ENCODE measurements around the gene DPEP2.

DPEP2 gene

GRCh38 chr16:67964477-67965131 is 34.7 kb downstream of the DPEP2 start:
- Histone ChIP-seq H3K27ac (ENCODE audit: low read depth, low read length, severe bottlenecking) (no peak overlapping the region), H3K9me3 (ENCODE audit: control insufficient read depth, low read length) (no peaks in the 10 kb centered on the region), H3K4me3 (ENCODE audit: extremely low read depth, insufficient read depth, low read length, poor library complexity, severe bottlenecking) (no peak overlapping the region), H3K36me3 (ENCODE audit: control insufficient read depth, insufficient read depth, low read length) (peaks cover 68% of the 10 kb centered on the region), H3K4me1 (ENCODE audit: control insufficient read depth, insufficient read depth, low read length, poor library complexity, severe bottlenecking) (peaks cover 25% of the 10 kb centered on the region)
- WGBS, 2 experiments (ENCODE audit: insufficient coverage in 2 of 2) = 92 to 99% methylated on average over 4 to 6 of the region's 6 CpGs

GRCh38 chr16:67963662-67964321 is 35.5 kb downstream of the DPEP2 start:
- Histone ChIP-seq H3K9me3 (ENCODE audit: control insufficient read depth, low read length) (no peaks in the 10 kb centered on the region), H3K36me3 (ENCODE audit: control insufficient read depth, insufficient read depth, low read length) (peaks cover 75% of the 10 kb centered on the region), H3K4me3 (ENCODE audit: extremely low read depth, insufficient read depth, low read length, poor library complexity, severe bottlenecking) (no peak overlapping the region), H3K27ac (ENCODE audit: low read depth, low read length, severe bottlenecking) (no peak overlapping the region), H3K4me1 (ENCODE audit: control insufficient read depth, insufficient read depth, low read length, poor library complexity, severe bottlenecking) (peaks cover 25% of the 10 kb centered on the region)
- 93 to 94% methylated on average over 32 of the region's 32 CpGs for WGBS, 2 experiments (ENCODE audit: insufficient coverage in 2 of 2)

GRCh38 chr16:67963292-67963661 is 36.0 kb downstream of the DPEP2 start:
- WGBS, 2 experiments (ENCODE audit: insufficient coverage in 2 of 2) = 95 to 100% methylated on average over 2 of the region's 2 CpGs
- no peak overlapping the region for H3K4me3 ChIP-seq (ENCODE audit: extremely low read depth, insufficient read depth, low read length, poor library complexity, severe bottlenecking)
- H3K9me3 ChIP-seq (ENCODE audit: control insufficient read depth, low read length) = no peaks in the 10 kb centered on the region
- H3K36me3 ChIP-seq (ENCODE audit: control insufficient read depth, insufficient read depth, low read length) = peaks cover 80% of the 10 kb centered on the region
- H3K4me1 ChIP-seq (ENCODE audit: control insufficient read depth, insufficient read depth, low read length, poor library complexity, severe bottlenecking) = peaks cover 25% of the 10 kb centered on the region
- no peak overlapping the region for H3K27ac ChIP-seq (ENCODE audit: low read depth, low read length, severe bottlenecking)

GRCh38 chr16:67962135-67962534 is 37.1 kb downstream of the DPEP2 start:
- Histone ChIP-seq H3K27ac (ENCODE audit: low read depth, low read length, severe bottlenecking) (no peak overlapping the region), H3K4me1 (ENCODE audit: control insufficient read depth, insufficient read depth, low read length, poor library complexity, severe bottlenecking) (peaks cover 24% of the 10 kb centered on the region), H3K4me3 (ENCODE audit: extremely low read depth, insufficient read depth, low read length, poor library complexity, severe bottlenecking) (no peak overlapping the region), H3K9me3 (ENCODE audit: control insufficient read depth, low read length) (no peaks in the 10 kb centered on the region), H3K36me3 (ENCODE audit: control insufficient read depth, insufficient read depth, low read length) (peaks cover 91% of the 10 kb centered on the region)
- 96% methylated on average over 4 to 8 of the region's 8 CpGs for WGBS, 2 experiments (ENCODE audit: insufficient coverage in 2 of 2)

- H3K36me3 ChIP-seq (ENCODE audit: control insufficient read depth, insufficient read depth, low read length) = peaks cover 91% of the 10 kb centered on the region
- H3K9me3 ChIP-seq (ENCODE audit: control insufficient read depth, low read length) = no peaks in the 10 kb centered on the region
- H3K4me1 ChIP-seq (ENCODE audit: control insufficient read depth, insufficient read depth, low read length, poor library complexity, severe bottlenecking) = peaks cover 19% of the 10 kb centered on the region
- no peak overlapping the region for H3K27ac ChIP-seq (ENCODE audit: low read depth, low read length, severe bottlenecking)
- WGBS, 2 experiments (ENCODE audit: insufficient coverage in 2 of 2) = 96 to 97% methylated on average over 8 to 12 of the region's 13 CpGs
- no peak overlapping the region for H3K4me3 ChIP-seq (ENCODE audit: extremely low read depth, insufficient read depth, low read length, poor library complexity, severe bottlenecking)
Measured at GRCh38 chr16:67961551-67961957, 37.7 kb downstream of the DPEP2 start.

GRCh38 chr16:67959536-67960329 is 39.6 kb downstream of the DPEP2 start:
- 92 to 96% methylated on average over 7 to 9 of the region's 11 CpGs for WGBS, 2 experiments (ENCODE audit: insufficient coverage in 2 of 2)
- H3K27ac ChIP-seq (ENCODE audit: low read depth, low read length, severe bottlenecking) = no peak overlapping the region
- peaks cover 90% of the 10 kb centered on the region for H3K36me3 ChIP-seq (ENCODE audit: control insufficient read depth, insufficient read depth, low read length)

GRCh38 chr16:67957622-67958021 is 41.7 kb downstream of the DPEP2 start:
- no peaks in the 10 kb centered on the region for H3K9me3 ChIP-seq (ENCODE audit: control insufficient read depth, low read length)
- peaks cover 88% of the 10 kb centered on the region for H3K36me3 ChIP-seq (ENCODE audit: control insufficient read depth, insufficient read depth, low read length)
- no peak overlapping the region for H3K27ac ChIP-seq (ENCODE audit: low read depth, low read length, severe bottlenecking)
- 90 to 95% methylated on average over 5 to 7 of the region's 9 CpGs for WGBS, 2 experiments (ENCODE audit: insufficient coverage in 2 of 2)
- peaks cover 8% of the 10 kb centered on the region for H3K4me1 ChIP-seq (ENCODE audit: control insufficient read depth, insufficient read depth, low read length, poor library complexity, severe bottlenecking)
- H3K4me3 ChIP-seq (ENCODE audit: extremely low read depth, insufficient read depth, low read length, poor library complexity, severe bottlenecking) = no peak overlapping the region

More at GRCh38 chr16:67959536-67960329, 39.6 kb downstream of the DPEP2 start:
- H3K9me3 ChIP-seq (ENCODE audit: control insufficient read depth, low read length) = no peaks in the 10 kb centered on the region
- peaks cover 8% of the 10 kb centered on the region for H3K4me1 ChIP-seq (ENCODE audit: control insufficient read depth, insufficient read depth, low read length, poor library complexity, severe bottlenecking)
- no peak overlapping the region for H3K4me3 ChIP-seq (ENCODE audit: extremely low read depth, insufficient read depth, low read length, poor library complexity, severe bottlenecking)

- Histone ChIP-seq H3K4me1 (ENCODE audit: control insufficient read depth, insufficient read depth, low read length, poor library complexity, severe bottlenecking) (no peaks in the 10 kb centered on the region), H3K27ac (ENCODE audit: low read depth, low read length, severe bottlenecking) (no peak overlapping the region), H3K4me3 (ENCODE audit: extremely low read depth, insufficient read depth, low read length, poor library complexity, severe bottlenecking) (no peak overlapping the region), H3K9me3 (ENCODE audit: control insufficient read depth, low read length) (no peaks in the 10 kb centered on the region), H3K36me3 (ENCODE audit: control insufficient read depth, insufficient read depth, low read length) (peaks cover 89% of the 10 kb centered on the region)
- 94 to 99% methylated on average over 8 to 10 of the region's 10 CpGs for WGBS, 2 experiments (ENCODE audit: insufficient coverage in 2 of 2)
Measured at GRCh38 chr16:67954421-67955196, 44.7 kb downstream of the DPEP2 start.

- no peak overlapping the region for H3K27ac ChIP-seq (ENCODE audit: low read depth, low read length, severe bottlenecking)
- H3K36me3 ChIP-seq (ENCODE audit: control insufficient read depth, insufficient read depth, low read length) = peaks cover 89% of the 10 kb centered on the region
- 91 to 94% methylated on average over 4 to 6 of the region's 8 CpGs for WGBS, 2 experiments (ENCODE audit: insufficient coverage in 2 of 2)
- no peaks in the 10 kb centered on the region for H3K9me3 ChIP-seq (ENCODE audit: control insufficient read depth, low read length)
- H3K4me3 ChIP-seq (ENCODE audit: extremely low read depth, insufficient read depth, low read length, poor library complexity, severe bottlenecking) = no peak overlapping the region
- H3K4me1 ChIP-seq (ENCODE audit: control insufficient read depth, insufficient read depth, low read length, poor library complexity, severe bottlenecking) = no peaks in the 10 kb centered on the region
Measured at GRCh38 chr16:67953641-67954375, 45.5 kb downstream of the DPEP2 start.

GRCh38 chr16:67951485-67951884 is 47.8 kb downstream of the DPEP2 start:
- H3K4me1 ChIP-seq (ENCODE audit: control insufficient read depth, insufficient read depth, low read length, poor library complexity, severe bottlenecking) = no peaks in the 10 kb centered on the region
- no peak overlapping the region for H3K27ac ChIP-seq (ENCODE audit: low read depth, low read length, severe bottlenecking)
- peaks cover 95% of the 10 kb centered on the region for H3K36me3 ChIP-seq (ENCODE audit: control insufficient read depth, insufficient read depth, low read length)
- no peak overlapping the region for H3K4me3 ChIP-seq (ENCODE audit: extremely low read depth, insufficient read depth, low read length, poor library complexity, severe bottlenecking)
- no peaks in the 10 kb centered on the region for H3K9me3 ChIP-seq (ENCODE audit: control insufficient read depth, low read length)
- WGBS, 2 experiments (ENCODE audit: insufficient coverage in 2 of 2) = 90 to 94% methylated on average over 11 to 12 of the region's 12 CpGs

All from mesodermal cell (in vitro differentiated cells).